H1 (cell line): Measurements from ENCODE around the gene ETV7. TPM values are rescaled to one million over a fixed set of nuclear protein-coding genes. Genes with fewer than 3 reads are reported as not detected.

Experiments
- CTCF ChIA-PET: fragments of 300-600 bp; sonication (Branson Sonifier 250); formaldehyde crosslinking; loops from one replicate; lab custom pipeline; 2021; ENCODE audit not compliant: partially characterized antibody; lab: Charles Lee
- POLR2A ChIA-PET: fragments of 300-600 bp; sonication (Branson Sonifier 250); formaldehyde crosslinking; loops from one replicate; lab custom pipeline; 2021; ENCODE audit warnings: inconsistent platforms; ENCODE audit not compliant: partially characterized antibody; lab: Charles Lee
- DNase-seq, 2 experiments: peaks; one replicate each; pipeline versions ENCODE4 v3.0.0 to v3.0.0-alpha.2; 2010 to 2022; ENCODE audit warnings: low spot score in 2 of 2, low read depth in 1 of 2, mixed read lengths in 1 of 2
- FAIRE-seq: peaks from 2 replicates; lab custom pipeline; 2011; peaks lifted over from hg19 to GRCh38; lab: Jason Lieb, UNC
- H2AFZ ChIP-seq: 2 replicates; pipeline ENCODE4 v1.8.1; 2012; ENCODE audit warnings: low read length, inconsistent platforms
- H2AK5ac ChIP-seq: 2 replicates; pipeline ENCODE4 v1.6.1; 2013; ENCODE audit warnings: low read depth, low read length
- H2BK120ac ChIP-seq: replicated peaks from 2 replicates; pipeline ENCODE3; 2013; ENCODE audit warnings: low read depth, low read length, inconsistent platforms
- H2BK12ac ChIP-seq: 2 replicates; pipeline ENCODE4 v1.6.1; 2013; ENCODE audit warnings: low read depth, low read length
- H2BK15ac ChIP-seq: 2 replicates; pipeline ENCODE4 v1.6.1; 2013; ENCODE audit warnings: low read length
- H2BK20ac ChIP-seq: 2 replicates; pipeline ENCODE4 v1.6.1; 2013; ENCODE audit warnings: low read length
- H2BK5ac ChIP-seq: 2 replicates; pipeline ENCODE4 v1.6.1; 2013; ENCODE audit warnings: low read depth, low read length
- H3K14ac ChIP-seq: 2 replicates; pipeline ENCODE4 v1.6.1; 2013; ENCODE audit warnings: inconsistent platforms; ENCODE audit not compliant: insufficient read length
- H3K18ac ChIP-seq: 2 replicates; pipeline ENCODE4 v1.6.1; 2013; ENCODE audit warnings: low read length; ENCODE audit errors: extremely low read depth
- H3K23ac ChIP-seq: 2 replicates; pipeline ENCODE4 v1.6.1; 2013; ENCODE audit warnings: inconsistent platforms; ENCODE audit not compliant: insufficient read length
- H3K23me2 ChIP-seq: 2 replicates; pipeline ENCODE4 v1.6.1; 2013; ENCODE audit warnings: low read depth, low read length
- H3K27ac ChIP-seq: 2 replicates; pipeline ENCODE4 v1.6.1; 2011; ENCODE audit warnings: low read depth, low read length, inconsistent platforms
- H3K27me3 ChIP-seq, 4 experiments: replicated peaks in 1 of 4; 1 replicate in 1 of 4; 2 replicates in 3 of 4; pipeline versions ENCODE4 v1.6.1 to v1.8.1; 2011 to 2013; ENCODE audit warnings: low read length in 3 of 4, mild to moderate bottlenecking in 3 of 4, inconsistent platforms in 2 of 4, mixed read lengths in 2 of 4, moderate library complexity in 1 of 4; ENCODE audit not compliant: control insufficient read depth in 3 of 4, insufficient read depth in 3 of 4; ENCODE audit errors: extremely low read depth in 1 of 4
- H3K36me3 ChIP-seq, 4 experiments: 2 replicates each; pipeline versions ENCODE4 v1.6.1 to v1.8.1; 2011 to 2013; ENCODE audit warnings: mild to moderate bottlenecking in 4 of 4, low read length in 3 of 4, moderate library complexity in 2 of 4, control low read depth in 1 of 4, inconsistent platforms in 1 of 4; ENCODE audit not compliant: insufficient read depth in 4 of 4, control insufficient read depth in 2 of 4
- H3K4ac ChIP-seq: replicated peaks from 2 replicates; pipeline ENCODE3; 2013; ENCODE audit warnings: low read length, low read depth, mixed read lengths, inconsistent platforms; ENCODE audit not compliant: insufficient read length
- H3K4me1 ChIP-seq, 4 experiments: replicated peaks in 1 of 4; 1 replicate in 1 of 4; 2 replicates in 3 of 4; pipeline versions ENCODE4 v1.6.1 to v1.8.1; 2011 to 2013; ENCODE audit warnings: low read length in 3 of 4, inconsistent platforms in 2 of 4, mixed read lengths in 1 of 4; ENCODE audit not compliant: insufficient read depth in 4 of 4, control insufficient read depth in 3 of 4
- H3K4me2 ChIP-seq, 2 experiments: 2 replicates each; pipeline versions ENCODE4 v1.6.1 to v1.8.1; 2011 to 2013; ENCODE audit warnings: low read depth in 2 of 2, low read length in 2 of 2, control low read depth in 1 of 2, inconsistent platforms in 1 of 2, mild to moderate bottlenecking in 1 of 2; ENCODE audit not compliant: insufficient read depth in 1 of 2
- H3K4me3 ChIP-seq, 4 experiments: fragments of 200-600, 300-600 bp in 1 of 4; sonication (generic), shearing (Covaris generic), sonication (Bioruptor Twin) in 1 of 4; 2 replicates each; pipeline versions ENCODE4 v1.5.1 to v1.8.1; 2011 to 2016; ENCODE audit warnings: low read length in 4 of 4, low read depth in 3 of 4, control low read depth in 2 of 4, inconsistent platforms in 2 of 4, mild to moderate bottlenecking in 2 of 4, mixed read lengths in 1 of 4, moderate library complexity in 1 of 4; ENCODE audit not compliant: insufficient read depth in 2 of 4; ENCODE audit errors: extremely low read depth in 1 of 4
- H3K56ac ChIP-seq: replicated peaks from 2 replicates; pipeline ENCODE3; 2013; ENCODE audit warnings: low read depth, mild to moderate bottlenecking, mixed read lengths, low read length, inconsistent platforms; ENCODE audit not compliant: insufficient read length
- H3K79me1 ChIP-seq: 2 replicates; pipeline ENCODE4 v1.6.1; 2013; ENCODE audit warnings: low read depth, low read length, control low read depth
- H3K79me2 ChIP-seq, 2 experiments: 2 replicates each; pipeline versions ENCODE4 v1.6.1 to v1.8.1; 2012 to 2013; ENCODE audit warnings: low read length in 2 of 2, mild to moderate bottlenecking in 2 of 2, inconsistent platforms in 1 of 2; ENCODE audit not compliant: insufficient read depth in 2 of 2, control insufficient read depth in 1 of 2
- H3K9ac ChIP-seq, 4 experiments: replicated peaks in 1 of 4; 1 replicate in 1 of 4; 2 replicates in 3 of 4; pipeline versions ENCODE4 v1.6.1 to v1.8.1; 2011 to 2013; ENCODE audit warnings: low read depth in 3 of 4, low read length in 3 of 4, control low read depth in 2 of 4, mild to moderate bottlenecking in 2 of 4, moderate library complexity in 2 of 4, inconsistent platforms in 1 of 4; ENCODE audit errors: extremely low read depth in 1 of 4
- H3K9me3 ChIP-seq, 2 experiments: 2 replicates each; pipeline versions ENCODE4 v1.6.1 to v1.8.1; 2012 to 2013; ENCODE audit warnings: mild to moderate bottlenecking in 2 of 2, moderate library complexity in 2 of 2, control low read depth in 1 of 2, inconsistent platforms in 1 of 2, low read depth in 1 of 2, low read length in 1 of 2, mixed read lengths in 1 of 2; ENCODE audit not compliant: insufficient read depth in 2 of 2
- H4K20me1 ChIP-seq, 2 experiments: replicated peaks in 1 of 2; 2 replicates each; pipeline versions ENCODE3 to v1.8.1; 2011 to 2013; ENCODE audit warnings: inconsistent platforms in 2 of 2, low read length in 2 of 2, mild to moderate bottlenecking in 1 of 2; ENCODE audit not compliant: insufficient read depth in 2 of 2, control insufficient read depth in 1 of 2
- H4K5ac ChIP-seq: 2 replicates; pipeline ENCODE4 v1.6.1; 2013; ENCODE audit warnings: low read length, low read depth, mixed read lengths, inconsistent platforms; ENCODE audit not compliant: insufficient read length
- H4K8ac ChIP-seq: 2 replicates; pipeline ENCODE4 v1.8.0; 2013; ENCODE audit warnings: mild to moderate bottlenecking, moderate library complexity, low read length, inconsistent platforms; ENCODE audit not compliant: insufficient read depth; ENCODE audit errors: extremely low read depth
- H4K91ac ChIP-seq: replicated peaks from 2 replicates; pipeline ENCODE3; 2013; ENCODE audit warnings: low read length, mixed read lengths, inconsistent platforms; ENCODE audit not compliant: insufficient read length
- BACH1 ChIP-seq: IDR thresholded peaks from 2 replicates; pipeline ENCODE4 v1.6.1; 2012; ENCODE audit warnings: low read length, improper control_type of control experiment
- BRCA1 ChIP-seq: IDR thresholded peaks from 2 replicates; pipeline ENCODE4 v1.6.1; 2012; ENCODE audit warnings: low read depth, low read length, improper control_type of control experiment
- CEBPB ChIP-seq: IDR thresholded peaks from 2 replicates; pipeline ENCODE4 v1.6.1; 2012; ENCODE audit warnings: low read depth, low read length
- GABPA ChIP-seq: IDR thresholded peaks from 2 replicates; pipeline ENCODE4 v1.6.1; 2011; ENCODE audit warnings: mild to moderate bottlenecking, low read length, moderate library complexity, borderline replicate concordance; ENCODE audit not compliant: insufficient read depth
- GTF2F1 ChIP-seq: IDR thresholded peaks from 2 replicates; pipeline ENCODE4 v1.6.1; 2012; ENCODE audit warnings: low read depth, low read length, improper control_type of control experiment, borderline replicate concordance
- HDAC2 ChIP-seq, 2 experiments: fragments of 300-600 bp in 1 of 2; sonication (generic) in 1 of 2; IDR thresholded peaks; 2 replicates each; pipeline ENCODE4 v1.6.1; 2011 to 2012; ENCODE audit warnings: low read depth in 2 of 2, low read length in 2 of 2, mild to moderate bottlenecking in 2 of 2, moderate library complexity in 2 of 2, borderline replicate concordance in 1 of 2, inconsistent platforms in 1 of 2
- RFX5 ChIP-seq: IDR thresholded peaks from 2 replicates; pipeline ENCODE4 v1.6.1; 2011; ENCODE audit warnings: low read depth, low read length, improper control_type of control experiment, borderline replicate concordance
- RXRA ChIP-seq: IDR thresholded peaks from 2 replicates; pipeline ENCODE4 v1.6.1; 2011; ENCODE audit warnings: low read depth, mild to moderate bottlenecking, low read length, moderate library complexity; ENCODE audit not compliant: insufficient read depth
- SIRT6 ChIP-seq: IDR thresholded peaks from one replicate; pipeline ENCODE4 v1.7.1; 2012; ENCODE audit warnings: low read length, inconsistent platforms
- WGBS, 2 experiments: shearing (Covaris generic) in 1 of 2; methylation state at CpG; one replicate each; pipeline versions ENCODE4 v1.1.6 to v1.1.7; 2013 to 2015; ENCODE audit warnings: low lambda C conversion rate in 2 of 2, mixed read lengths in 2 of 2, inconsistent platforms in 1 of 2, low coverage in 1 of 2, missing lambda C conversion rate in 1 of 2; ENCODE audit not compliant: insufficient replicate concordance in 2 of 2, insufficient coverage in 1 of 2, insufficient read length in 1 of 2; ENCODE audit errors: extremely low coverage in 1 of 2, missing lambda C conversion rate in 1 of 2; 5-methylcytosine and 5-hydroxymethylcytosine counted together
- polyA plus RNA-seq, 7 experiments: library from polyadenylated mRNA; depleted of rRNA in 3 of 7; stranded (reverse) in 5 of 7; unstranded in 2 of 7; fragments of >200 nt in 5 of 7; fragments of 200-250 nt in 2 of 7; gene quantifications; 1 replicate in 5 of 7; 2 replicates in 1 of 7; 4 replicates in 1 of 7; pipeline versions ENCODE4 v1.2.1 to v1.2.3, GENCODE V29; 2011 to 2013; ENCODE audit warnings: missing spikeins in 2 of 7, mixed read lengths in 2 of 7
- total RNA-seq: library from RNA; stranded (reverse); fragmentation: NEBNext Ultra II Directional; extraction: Animal tissue kit (Norgen Biotek cat#: 25700); gene quantifications from 2 replicates; pipeline ENCODE4 v1.2.1, GENCODE V29; 2021

The ETV7 gene
- total and polyA plus RNA-seq, 2 of the 8 experiments (the other 6 are each of a cell fraction or from before 2014, with no cell fraction given), result 0.54 to 2.4 TPM

DNA sequence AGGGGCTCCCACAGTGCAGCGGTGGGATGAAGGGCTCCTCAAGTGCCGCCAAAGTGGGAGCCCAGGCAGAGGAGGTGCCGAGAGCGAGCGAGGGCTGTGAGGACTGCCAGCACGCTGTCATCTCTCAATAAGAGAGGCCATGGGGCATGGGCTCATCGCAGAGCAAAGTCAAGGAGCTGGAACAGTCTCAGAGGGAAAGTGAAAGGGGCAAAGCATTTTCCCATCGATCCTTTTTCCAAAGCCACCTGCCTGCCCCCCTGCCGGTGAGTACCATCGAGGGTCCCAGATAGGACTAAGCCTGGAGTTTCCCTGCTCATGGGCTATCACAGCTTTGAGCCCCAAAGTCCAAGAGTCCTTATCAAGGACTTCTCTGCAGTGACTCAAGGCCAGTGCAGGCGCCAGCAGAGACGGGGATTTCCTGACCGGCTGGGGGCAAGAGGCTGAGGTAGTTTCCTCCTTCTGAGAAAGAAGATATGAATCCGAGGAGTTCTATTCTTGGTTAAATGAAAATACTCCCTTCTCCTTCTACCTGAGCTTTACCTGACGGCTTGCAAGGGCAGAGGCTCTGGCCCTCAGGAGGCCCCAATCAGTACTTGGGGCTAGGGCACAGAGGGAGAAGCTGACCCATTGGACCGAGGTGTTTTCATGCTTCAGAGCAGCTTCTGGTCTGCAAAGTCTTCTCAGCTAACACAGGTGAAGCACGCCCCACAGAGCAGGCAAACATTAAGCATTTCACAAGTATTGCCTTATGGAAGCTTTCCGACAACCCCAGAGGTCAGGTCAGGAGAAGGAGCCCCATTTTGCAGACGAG is 22.6 kb downstream of the ETV7 start:
- CTCF ChIA-PET, result interaction anchor here (0.9 to 1.8 kb wide), 4 partner anchors 8 to 63 kb away, joined by 3 to 6 read pairs (median 4); no protein-coding TSS in a partner anchor
- no peak overlapping the region for H3K14ac ChIP-seq
- no peak overlapping the region for H3K23ac ChIP-seq
- no peak overlapping the region for H3K9ac ChIP-seq
- no peak overlapping the region for H2AFZ ChIP-seq
- no peaks in the 10 kb centered on the region for H3K27me3 ChIP-seq
- WGBS, 2 experiments, result 91% methylated on average over 14 of the region's 19 CpGs; no CpG with 5 or more reads in 1 of the 2 experiments
- no peak overlapping the region for H3K27ac ChIP-seq
- H3K18ac ChIP-seq, result no peak overlapping the region
- no peak overlapping the region for H2AK5ac ChIP-seq
- no peak overlapping the region for H4K8ac ChIP-seq
- H4K5ac ChIP-seq, result no peak overlapping the region
- no peaks in the 10 kb centered on the region for H3K36me3 ChIP-seq
- H3K4me3 ChIP-seq, result no peak overlapping the region
- H2BK120ac ChIP-seq, result no peak overlapping the region
- H3K4me2 ChIP-seq, result no peak overlapping the region
- no peaks in the 10 kb centered on the region for H3K4me1 ChIP-seq
- no peak overlapping the region for H2BK5ac ChIP-seq
- no peak for DNase-seq
- H3K4ac ChIP-seq, result no peak overlapping the region
- no peaks in the 10 kb centered on the region for H3K79me1 ChIP-seq
- POLR2A ChIA-PET, result no interaction called here
- no peak overlapping the region for H3K56ac ChIP-seq
- no peaks in the 10 kb centered on the region for H3K9me3 ChIP-seq
- H3K23me2 ChIP-seq, result no peaks in the 10 kb centered on the region
- H2BK12ac ChIP-seq, result no peak overlapping the region
- TF ChIP-seq GABPA (no peak), RXRA (no peak), BACH1 (no peak), BRCA1 (no peak), SIRT6 (no peak), GTF2F1 (no peak), CEBPB (no peak), HDAC2 (IDR thresholded peaks at IDR 0.05; ENCODE audit: borderline replicate concordance in 1 of 2, low read depth in 2 of 2, low read length in 2 of 2) (no peak), RFX5 (no peak)
- FAIRE-seq, result no peak
- no peak overlapping the region for H2BK20ac ChIP-seq
- H4K91ac ChIP-seq, result no peak overlapping the region
- no peaks in the 10 kb centered on the region for H4K20me1 ChIP-seq
- H3K79me2 ChIP-seq, result no peaks in the 10 kb centered on the region
- no peak overlapping the region for H2BK15ac ChIP-seq
